ENCODE data around the gene ZDHHC14. TPM values are rescaled to one million over a fixed set of nuclear protein-coding genes. Genes with fewer than 3 reads are reported as not detected.
A peak's percentile ranks its signal among the peaks of the same experiment; 100 is the strongest.

ZDHHC14 gene
- total RNA-seq, 1 donor from 2014 or later = 9.3 TPM

DNA sequence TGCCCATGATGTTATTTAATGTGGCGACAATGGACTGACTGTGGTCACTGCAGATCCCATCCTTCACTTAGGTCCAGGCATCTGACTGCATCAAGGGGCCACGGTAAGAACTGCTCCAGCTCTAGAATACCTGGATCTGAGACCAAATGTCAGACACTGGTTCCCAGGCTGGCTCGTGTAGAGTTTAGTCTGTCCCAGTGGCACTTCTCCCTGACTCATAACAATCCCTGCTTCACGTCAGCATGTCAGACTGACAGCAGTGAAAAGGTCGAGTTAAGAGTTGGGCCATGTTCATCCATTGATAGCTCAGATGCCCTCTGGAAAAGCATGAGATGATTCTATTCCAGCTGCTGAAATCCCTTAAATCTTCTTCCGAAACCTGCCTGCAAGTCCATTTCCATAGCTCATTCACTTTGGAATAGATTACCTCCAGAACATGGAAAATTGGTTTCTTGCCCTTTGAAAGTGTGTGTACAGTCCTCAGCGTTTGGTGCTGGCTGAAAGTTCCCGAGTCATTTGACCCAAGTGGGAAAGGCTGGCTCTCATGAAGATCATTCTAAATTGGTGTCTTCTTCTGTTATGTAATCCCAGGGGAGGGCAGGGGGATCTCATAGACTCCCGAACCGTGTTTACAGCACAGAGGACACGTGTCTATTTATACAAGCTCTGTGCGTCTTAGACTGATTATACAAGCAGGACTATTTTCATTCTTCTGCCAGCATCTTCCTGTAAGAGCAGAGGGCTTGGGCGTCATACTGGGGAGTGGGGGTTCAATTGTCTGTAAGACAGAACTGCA, 160.8 kb downstream of the ZDHHC14 start:
- Histone ChIP-seq H3K36me3 (no peaks in the 10 kb centered on the region), H3K27ac (no peak overlapping the region), H3K4me3 (no peak overlapping the region), H3K4me1 (peaks cover 18% of the 10 kb centered on the region), H3K27me3 (ENCODE audit: low read depth) (no peaks in the 10 kb centered on the region), H3K9me3 (no peaks in the 10 kb centered on the region)
- no peak for TF ChIP-seq CTCF (IDR thresholded peaks at IDR 0.05)
- intact Hi-C loops (cut with DNase I) = no loop called here
- DNase-seq = no peak
- no peak for ATAC-seq

- no peak for ATAC-seq
- no peak for TF ChIP-seq CTCF (IDR thresholded peaks at IDR 0.05)
- Histone ChIP-seq H3K9me3 (no peaks in the 10 kb centered on the region), H3K4me1 (peaks cover 11% of the 10 kb centered on the region), H3K27ac (no peak overlapping the region), H3K4me3 (no peak overlapping the region), H3K27me3 (ENCODE audit: low read depth) (no peaks in the 10 kb centered on the region), H3K36me3 (no peaks in the 10 kb centered on the region)
- intact Hi-C loops (cut with DNase I) = no loop called here
- no peak for DNase-seq
Observed at GRCh38 chr6:157542414-157543160, 161.6 kb downstream of the ZDHHC14 start.

- no peak for TF ChIP-seq CTCF (IDR thresholded peaks at IDR 0.05)
- Histone ChIP-seq H3K4me1 (peaks cover 9% of the 10 kb centered on the region), H3K9me3 (no peaks in the 10 kb centered on the region), H3K4me3 (no peak overlapping the region), H3K27ac (no peak overlapping the region), H3K27me3 (ENCODE audit: low read depth) (no peaks in the 10 kb centered on the region), H3K36me3 (no peaks in the 10 kb centered on the region)
- DNase-seq (no peak), ATAC-seq (no peak)
- intact Hi-C loops (cut with DNase I) = no loop called here
Observed at GRCh38 chr6:157546321-157546720, 165.3 kb downstream of the ZDHHC14 start.

GRCh38 chr6:157547112-157547511, 166.1 kb downstream of the ZDHHC14 start:
- no peaks in the 10 kb centered on the region for H3K9me3 ChIP-seq
- ATAC-seq (no peak), DNase-seq (no peak)
- H3K4me1 ChIP-seq = peaks cover 11% of the 10 kb centered on the region
- intact Hi-C loops (cut with DNase I) = no loop called here
- no peaks in the 10 kb centered on the region for H3K27me3 ChIP-seq (ENCODE audit: low read depth)
- no peaks in the 10 kb centered on the region for H3K36me3 ChIP-seq
- H3K4me3 ChIP-seq = no peak overlapping the region
- TF ChIP-seq CTCF (IDR thresholded peaks at IDR 0.05) = no peak
- no peak overlapping the region for H3K27ac ChIP-seq

DNA sequence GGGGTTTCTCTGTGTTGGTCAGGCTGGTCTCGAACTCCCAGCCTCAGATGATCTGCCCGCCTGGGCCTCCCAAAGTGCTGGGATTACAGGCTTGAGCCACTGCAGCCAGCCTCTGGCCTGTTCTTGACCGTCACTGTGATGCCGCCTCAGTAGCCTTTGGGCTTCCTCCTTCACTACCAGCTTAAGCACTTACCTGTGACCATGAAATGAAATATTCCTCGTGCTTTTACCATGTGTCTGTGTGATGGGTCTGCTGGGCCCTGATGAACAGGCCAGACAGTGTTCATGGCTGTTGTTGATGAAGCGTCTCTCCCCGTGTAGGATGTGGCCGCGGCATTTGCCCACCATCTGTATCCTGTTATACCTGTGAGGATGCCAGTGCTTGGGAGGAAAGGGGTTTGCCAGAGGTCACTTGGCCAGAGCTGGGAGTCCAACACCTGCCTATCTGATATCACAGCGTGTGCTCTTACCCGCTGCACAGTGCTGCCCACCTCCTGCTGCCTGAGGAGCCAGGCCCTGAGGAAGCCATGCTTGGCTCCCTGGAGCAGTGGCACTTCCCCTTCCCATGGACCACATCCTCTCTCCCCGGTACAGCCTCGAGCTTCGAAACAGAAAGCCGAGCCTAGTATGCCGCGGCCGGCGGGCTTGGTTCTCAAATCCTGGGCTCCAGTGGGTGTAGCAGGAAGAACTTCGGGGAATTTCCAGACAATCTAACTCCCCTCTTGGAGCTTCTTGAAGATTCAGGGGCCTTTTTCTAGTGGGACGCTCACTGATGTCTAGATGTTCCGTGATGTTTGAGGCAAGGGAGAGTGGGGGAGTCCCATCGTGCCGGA, 167.9 kb downstream of the ZDHHC14 start:
- DNase-seq = no peak
- Histone ChIP-seq H3K27me3 (ENCODE audit: low read depth) (no peaks in the 10 kb centered on the region), H3K27ac (no peak overlapping the region)

More for the DNA sequence above, 167.9 kb downstream of the ZDHHC14 start:
- Histone ChIP-seq H3K4me1 (peaks cover 11% of the 10 kb centered on the region), H3K4me3 (no peak overlapping the region), H3K36me3 (no peaks in the 10 kb centered on the region), H3K9me3 (no peaks in the 10 kb centered on the region)
- TF ChIP-seq CTCF (IDR thresholded peaks at IDR 0.05) = no peak
- peak in 1 of 2 donors; percentile 71 for ATAC-seq
- intact Hi-C loops (cut with DNase I) = no loop called here
